Neural progenitor cell (in vitro differentiated cells): ENCODE data around the gene RGMA. TPM values are rescaled to one million over a fixed set of nuclear protein-coding genes. Genes with fewer than 3 reads are reported as not detected.

Source experiments
- DNase-seq: peaks from one replicate; pipeline ENCODE4 v3.0.0-alpha.2; 2016; ENCODE audit warnings: low spot score
- H2AFZ ChIP-seq: fragments of 200-600 bp; sonication (generic); replicated peaks from 2 replicates; pipeline ENCODE4 v1.6.1; 2016; ENCODE audit warnings: antibody characterized with exemption
- H3F3A ChIP-seq: fragments of 200-600 bp; sonication (generic); 2 replicates; pipeline ENCODE4 v1.6.1; 2016; ENCODE audit warnings: antibody characterized with exemption, low read depth
- H3K27ac ChIP-seq: fragments of 200-600 bp; sonication (generic); 2 replicates; pipeline ENCODE4 v1.5.1; 2016; ENCODE audit warnings: mild to moderate bottlenecking
- H3K27me3 ChIP-seq: fragments of 200-600 bp; sonication (generic); 2 replicates; pipeline ENCODE4 v1.6.1; 2016; ENCODE audit warnings: mild to moderate bottlenecking, moderate library complexity
- H3K36me3 ChIP-seq: fragments of 200-600 bp; sonication (generic); 2 replicates; pipeline ENCODE4 v1.5.1; 2016
- H3K4me1 ChIP-seq: fragments of 200-600 bp; sonication (generic); 2 replicates; pipeline ENCODE4 v1.6.1; 2016; ENCODE audit warnings: mixed run types
- H3K4me2 ChIP-seq: fragments of 200-600 bp; sonication (generic); 2 replicates; pipeline ENCODE4 v1.6.1; 2016
- H3K4me3 ChIP-seq: fragments of 200-600 bp; sonication (generic); 2 replicates; pipeline ENCODE4 v1.5.1; 2016
- H3K79me2 ChIP-seq: fragments of 200-600 bp; sonication (generic); 2 replicates; pipeline ENCODE4 v1.6.1; 2016; ENCODE audit warnings: low read depth
- H3K9ac ChIP-seq: fragments of 200-600 bp; sonication (generic); 2 replicates; pipeline ENCODE4 v1.6.1; 2016
- H3K9me3 ChIP-seq: fragments of 200-600 bp; sonication (generic); 2 replicates; pipeline ENCODE4 v1.5.1; 2016; ENCODE audit warnings: low read depth
- H4K20me1 ChIP-seq: fragments of 200-600 bp; sonication (generic); 2 replicates; pipeline ENCODE4 v1.6.1; 2016; ENCODE audit warnings: low read depth
- H3K27ac Mint-ChIP-seq: 3 replicates; pipeline ENCODE4 v1.8.0; 2021; ENCODE audit warnings: mixed read lengths
- H3K27me3 Mint-ChIP-seq: 2 replicates; pipeline ENCODE4 v1.8.0; 2022; ENCODE audit warnings: low read depth, mild to moderate bottlenecking, inconsistent platforms, moderate library complexity, mixed read lengths; ENCODE audit not compliant: insufficient read depth
- H3K36me3 Mint-ChIP-seq: 3 replicates; pipeline ENCODE4 v1.8.0; 2021; ENCODE audit warnings: mixed read lengths
- H3K4me1 Mint-ChIP-seq: 3 replicates; pipeline ENCODE4 v1.8.0; 2021; ENCODE audit warnings: mixed read lengths
- H3K4me3 Mint-ChIP-seq: 3 replicates; pipeline ENCODE4 v1.8.0; 2021; ENCODE audit warnings: mild to moderate bottlenecking, moderate library complexity, mixed read lengths
- H3K9me3 Mint-ChIP-seq: 3 replicates; pipeline ENCODE4 v1.8.0; 2020; ENCODE audit warnings: mixed read lengths
- CTCF ChIP-seq: fragments of 200-600 bp; sonication (generic); IDR thresholded peaks from 2 replicates; pipeline ENCODE4 v1.5.1; 2017; ENCODE audit warnings: antibody characterized with exemption, mild to moderate bottlenecking
- EZH2 ChIP-seq: fragments of 200-600 bp; sonication (generic); IDR thresholded peaks from 2 replicates; pipeline ENCODE4 v1.6.1; 2017; ENCODE audit warnings: antibody characterized with exemption, mild to moderate bottlenecking, moderate library complexity
- EZH2phosphoT487 ChIP-seq: fragments of 200-600 bp; sonication (generic); IDR thresholded peaks from 2 replicates; pipeline ENCODE4 v1.6.1; 2017; ENCODE audit warnings: antibody characterized with exemption
- total RNA-seq: library from RNA; depleted of rRNA; stranded (reverse); fragments of >200 nt; gene quantifications from 2 replicates; pipeline ENCODE4 v1.2.3, GENCODE V29; 2015; ENCODE audit warnings: low replicate concordance

The RGMA gene
- total RNA-seq, 1 donor from 2014 or later = 41.4 TPM

GRCh38 chr15:93068581-93069199, 20.3 kb downstream of the RGMA start:
- peak overlapping the region; percentile 85 for H3K27ac ChIP-seq
- H3F3A ChIP-seq = peaks cover 94% of the 10 kb centered on the region
- peak overlapping the region; percentile 95 for H3K4me3 ChIP-seq
- no peak for TF ChIP-seq EZH2phosphoT487
- no peak for TF ChIP-seq CTCF
- TF ChIP-seq EZH2 = no peak
- peaks cover 100% of the 10 kb centered on the region for H3K79me2 ChIP-seq
- peak; percentile 47 for DNase-seq
- Mint-ChIP-seq H3K27ac (peak overlapping the region; percentile 80), H3K36me3 (peaks cover 37% of the 10 kb centered on the region), H3K9me3 (peaks cover 5% of the 10 kb centered on the region), H3K4me3 (no peak overlapping the region), H3K27me3 (peaks cover 3% of the 10 kb centered on the region), H3K4me1 (peaks cover 70% of the 10 kb centered on the region)
- no peak overlapping the region for H3K9ac ChIP-seq
- H4K20me1 ChIP-seq = peaks cover 98% of the 10 kb centered on the region
- H3K4me1 ChIP-seq = peaks cover 83% of the 10 kb centered on the region
- H2AFZ ChIP-seq = no peak overlapping the region
- H3K9me3 ChIP-seq = no peaks in the 10 kb centered on the region
- peak overlapping the region; percentile 100 for H3K4me2 ChIP-seq
- H3K36me3 ChIP-seq = peaks cover 6% of the 10 kb centered on the region
- H3K27me3 ChIP-seq = no peaks in the 10 kb centered on the region

DNA sequence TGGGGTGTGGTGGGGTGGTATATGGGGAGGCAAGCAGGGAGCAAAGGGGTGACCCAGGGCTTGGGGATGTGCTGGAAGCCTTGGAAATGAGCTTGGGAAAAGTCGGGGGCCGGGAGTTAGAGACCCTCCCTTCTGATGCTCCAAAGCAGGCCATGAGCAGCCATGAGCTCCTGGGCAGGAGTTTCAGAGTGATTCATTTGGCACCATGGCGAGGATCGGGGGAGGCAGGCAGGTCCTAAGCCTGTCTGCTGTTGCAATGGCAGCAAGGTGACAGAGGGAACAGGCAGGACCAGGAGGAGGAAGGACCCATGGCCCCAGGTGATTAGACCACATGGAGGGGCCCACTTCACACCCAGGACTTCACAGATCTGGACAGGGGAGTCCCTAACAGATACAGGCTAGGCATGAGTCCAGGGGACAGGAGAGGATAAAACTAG, 21.3 kb downstream of the RGMA start:
- H3K4me1 Mint-ChIP-seq = peaks cover 75% of the 10 kb centered on the region
- Histone ChIP-seq H3K4me3 (no peak overlapping the region), H3F3A (peaks cover 94% of the 10 kb centered on the region), H3K4me1 (peaks cover 90% of the 10 kb centered on the region), H2AFZ (no peak overlapping the region), H3K9me3 (no peaks in the 10 kb centered on the region), H3K27me3 (no peaks in the 10 kb centered on the region), H3K36me3 (peaks cover 6% of the 10 kb centered on the region), H3K79me2 (peaks cover 100% of the 10 kb centered on the region), H4K20me1 (peaks cover 100% of the 10 kb centered on the region), H3K4me2 (peak overlapping the region; percentile 100), H3K27ac (peak overlapping the region; percentile 85), H3K9ac (no peak overlapping the region)
- H3K27ac Mint-ChIP-seq = no peak overlapping the region
- H3K4me3 Mint-ChIP-seq = no peak overlapping the region
- peaks cover 3% of the 10 kb centered on the region for H3K27me3 Mint-ChIP-seq
- peaks cover 37% of the 10 kb centered on the region for H3K36me3 Mint-ChIP-seq
- peaks cover 5% of the 10 kb centered on the region for H3K9me3 Mint-ChIP-seq
- TF ChIP-seq EZH2phosphoT487 (no peak), EZH2 (no peak), CTCF (no peak)
- no peak for DNase-seq

DNA sequence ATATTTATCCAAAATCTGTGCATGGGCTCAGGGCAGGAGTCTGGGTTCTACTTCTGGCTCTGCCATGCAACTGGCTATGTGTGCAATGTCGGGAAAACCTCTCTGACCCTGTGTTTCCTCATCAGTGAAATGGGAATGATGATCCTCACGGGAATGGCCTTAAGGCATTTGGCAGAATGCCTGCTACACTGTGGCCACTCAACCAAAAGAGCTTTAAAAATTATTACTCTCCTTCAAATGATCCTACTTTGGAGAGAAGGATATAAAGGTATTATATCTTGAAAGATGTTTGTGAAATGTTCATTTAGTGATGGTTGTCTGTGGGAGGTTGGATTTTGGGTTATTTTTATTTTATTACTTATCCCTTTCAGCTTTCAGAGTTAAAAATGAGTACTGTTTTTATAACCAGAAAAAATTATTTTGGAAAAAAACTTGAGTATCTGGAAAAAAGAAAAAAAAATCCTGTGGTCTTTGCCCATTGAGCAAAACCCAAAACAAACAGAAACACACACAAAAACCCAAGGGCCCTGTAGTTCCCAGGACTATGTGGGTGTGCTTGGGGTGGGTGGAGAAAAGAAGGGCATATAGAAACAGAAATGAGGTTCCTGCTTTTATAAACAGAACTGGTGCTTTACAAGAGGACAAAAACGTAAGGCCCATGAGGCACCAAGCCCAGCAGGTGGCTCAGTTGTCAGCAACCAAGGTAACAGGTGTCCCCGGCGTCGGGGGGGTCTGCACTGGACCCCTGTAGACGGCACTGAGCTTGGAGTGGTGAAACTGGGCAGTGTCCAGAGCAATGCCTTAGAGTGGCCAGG, 22.0 kb downstream of the RGMA start:
- peaks cover 6% of the 10 kb centered on the region for H3K36me3 ChIP-seq
- TF ChIP-seq EZH2phosphoT487 = no peak
- TF ChIP-seq CTCF = no peak
- TF ChIP-seq EZH2 = no peak

More for the DNA sequence above, 22.0 kb downstream of the RGMA start:
- Mint-ChIP-seq H3K9me3 (peaks cover 5% of the 10 kb centered on the region), H3K4me3 (no peak overlapping the region), H3K36me3 (peaks cover 37% of the 10 kb centered on the region), H3K27me3 (peaks cover 3% of the 10 kb centered on the region), H3K27ac (no peak overlapping the region), H3K4me1 (peaks cover 80% of the 10 kb centered on the region)
- Histone ChIP-seq H2AFZ (no peak overlapping the region), H3K4me1 (peaks cover 92% of the 10 kb centered on the region), H3K4me2 (peak overlapping the region; percentile 38), H3K9ac (no peak overlapping the region), H3K27ac (peak overlapping the region; percentile 85), H3K27me3 (no peaks in the 10 kb centered on the region), H3F3A (peaks cover 94% of the 10 kb centered on the region), H4K20me1 (peaks cover 100% of the 10 kb centered on the region), H3K9me3 (no peaks in the 10 kb centered on the region), H3K4me3 (no peak overlapping the region), H3K79me2 (peaks cover 100% of the 10 kb centered on the region)
- no peak for DNase-seq
